AG04449 (cell line): Measurements from ENCODE around the gene ABCC6.
"Not testable (repeated sequence)": the region's sequence is repeated elsewhere in the genome, so short reads cannot be mapped to it uniquely, and the experiment has no call there.

Source experiments
- CTCF ChIA-PET: fragments of 350-600 bp; formaldehyde crosslinking; extraction: SDS; loops from one replicate; lab custom pipeline; 2021; ENCODE audit warnings: antibody characterized with exemption; lab: Yijun Ruan, JAX
- POLR2A ChIA-PET: fragments of 400-600, 350-600 bp; formaldehyde crosslinking; extraction: SDS; loops from one replicate; lab custom pipeline; 2020; ENCODE audit warnings: antibody characterized with exemption, inconsistent platforms; lab: Yijun Ruan, JAX
- DNase-seq: peaks from one replicate; pipeline ENCODE4 v3.0.0-alpha.2; 2010; ENCODE audit warnings: low read depth, low spot score
- H3K4me3 ChIP-seq: 2 replicates; pipeline ENCODE4 v1.5.1; 2011; ENCODE audit warnings: low read depth, mild to moderate bottlenecking, control low read depth, low read length
- TF ChIP-seq, protein P1 (sequence below): IDR thresholded peaks from one replicate; pipeline ENCODE4 v1.5.1; 2011; ENCODE audit warnings: mild to moderate bottlenecking, moderate library complexity, low read length, control low read depth, inconsistent platforms; ENCODE audit not compliant: insufficient read depth; ENCODE audit errors: missing control alignments

The ABCC6 gene

GRCh38 chr16:16148755-16149154 lies 74.5 kb downstream of the ABCC6 start:
- ChIA-PET CTCF (interaction anchor here (1.0 kb wide), 1 partner anchor 9 kb away, joined by 3 read pairs; no protein-coding TSS in a partner anchor), POLR2A (interaction anchor here (0.6 kb wide), 1 partner anchor 13 kb away, joined by 3 read pairs; no protein-coding TSS in a partner anchor)
- TF ChIP-seq, protein P1, sequence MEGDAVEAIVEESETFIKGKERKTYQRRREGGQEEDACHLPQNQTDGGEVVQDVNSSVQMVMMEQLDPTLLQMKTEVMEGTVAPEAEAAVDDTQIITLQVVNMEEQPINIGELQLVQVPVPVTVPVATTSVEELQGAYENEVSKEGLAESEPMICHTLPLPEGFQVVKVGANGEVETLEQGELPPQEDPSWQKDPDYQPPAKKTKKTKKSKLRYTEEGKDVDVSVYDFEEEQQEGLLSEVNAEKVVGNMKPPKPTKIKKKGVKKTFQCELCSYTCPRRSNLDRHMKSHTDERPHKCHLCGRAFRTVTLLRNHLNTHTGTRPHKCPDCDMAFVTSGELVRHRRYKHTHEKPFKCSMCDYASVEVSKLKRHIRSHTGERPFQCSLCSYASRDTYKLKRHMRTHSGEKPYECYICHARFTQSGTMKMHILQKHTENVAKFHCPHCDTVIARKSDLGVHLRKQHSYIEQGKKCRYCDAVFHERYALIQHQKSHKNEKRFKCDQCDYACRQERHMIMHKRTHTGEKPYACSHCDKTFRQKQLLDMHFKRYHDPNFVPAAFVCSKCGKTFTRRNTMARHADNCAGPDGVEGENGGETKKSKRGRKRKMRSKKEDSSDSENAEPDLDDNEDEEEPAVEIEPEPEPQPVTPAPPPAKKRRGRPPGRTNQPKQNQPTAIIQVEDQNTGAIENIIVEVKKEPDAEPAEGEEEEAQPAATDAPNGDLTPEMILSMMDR: no peak
- no peak overlapping the region for H3K4me3 ChIP-seq
- no peak for DNase-seq

GRCh38 chr16:16148000-16148599 lies 75.2 kb downstream of the ABCC6 start:
- CTCF ChIA-PET: interaction anchor here (1.0 kb wide), 1 partner anchor 8 kb away, joined by 3 read pairs; no protein-coding TSS in a partner anchor
- H3K4me3 ChIP-seq, DNase-seq: not testable (repeated sequence)
- POLR2A ChIA-PET: interaction anchor here (0.6 kb wide), 2 partner anchors 12 to 390 kb away, joined by 3 to 4 read pairs; no protein-coding TSS in a partner anchor

DNA sequence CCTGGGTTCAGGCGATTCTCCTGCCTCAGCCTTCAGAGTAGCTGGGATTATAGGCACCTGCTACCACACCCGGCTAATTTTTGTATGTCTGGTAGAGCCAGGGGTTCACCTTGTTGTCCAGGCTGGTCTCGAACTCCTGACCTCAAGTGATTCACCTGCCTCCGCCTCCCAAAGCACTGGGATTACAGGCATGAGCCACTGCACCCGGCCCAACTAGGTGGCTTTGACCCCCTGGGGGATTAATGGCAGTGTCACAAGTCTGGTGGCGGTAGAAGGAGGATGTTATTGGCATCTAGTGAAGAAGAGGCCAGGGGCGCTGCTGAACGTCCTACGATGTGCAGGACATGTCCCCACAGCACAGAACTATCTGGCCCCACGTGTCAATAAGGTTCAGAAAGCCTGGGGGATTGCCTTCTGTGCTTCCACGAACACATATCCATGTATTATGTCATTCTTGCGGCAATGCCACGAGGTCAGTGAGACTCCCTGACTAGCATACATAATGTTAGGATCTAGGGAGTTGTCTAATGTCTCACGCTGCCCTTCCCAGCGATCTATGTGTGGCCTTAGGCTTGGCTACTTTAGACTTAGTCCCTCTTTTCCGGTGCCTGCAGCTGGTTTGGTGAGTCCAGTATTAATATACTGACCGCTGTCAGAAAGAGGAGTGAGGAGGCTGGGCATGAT lies 75.8 kb downstream of the ABCC6 start:
- ChIA-PET POLR2A (interaction anchor here (0.6 kb wide), 1 partner anchor 389 kb away, joined by 4 read pairs; no protein-coding TSS in a partner anchor), CTCF (interaction anchor here (1.0 kb wide), 1 partner anchor 8 kb away, joined by 3 read pairs; no protein-coding TSS in a partner anchor)
- TF ChIP-seq, protein P1: no peak
- no peak overlapping the region for H3K4me3 ChIP-seq
- DNase-seq: no peak

DNA sequence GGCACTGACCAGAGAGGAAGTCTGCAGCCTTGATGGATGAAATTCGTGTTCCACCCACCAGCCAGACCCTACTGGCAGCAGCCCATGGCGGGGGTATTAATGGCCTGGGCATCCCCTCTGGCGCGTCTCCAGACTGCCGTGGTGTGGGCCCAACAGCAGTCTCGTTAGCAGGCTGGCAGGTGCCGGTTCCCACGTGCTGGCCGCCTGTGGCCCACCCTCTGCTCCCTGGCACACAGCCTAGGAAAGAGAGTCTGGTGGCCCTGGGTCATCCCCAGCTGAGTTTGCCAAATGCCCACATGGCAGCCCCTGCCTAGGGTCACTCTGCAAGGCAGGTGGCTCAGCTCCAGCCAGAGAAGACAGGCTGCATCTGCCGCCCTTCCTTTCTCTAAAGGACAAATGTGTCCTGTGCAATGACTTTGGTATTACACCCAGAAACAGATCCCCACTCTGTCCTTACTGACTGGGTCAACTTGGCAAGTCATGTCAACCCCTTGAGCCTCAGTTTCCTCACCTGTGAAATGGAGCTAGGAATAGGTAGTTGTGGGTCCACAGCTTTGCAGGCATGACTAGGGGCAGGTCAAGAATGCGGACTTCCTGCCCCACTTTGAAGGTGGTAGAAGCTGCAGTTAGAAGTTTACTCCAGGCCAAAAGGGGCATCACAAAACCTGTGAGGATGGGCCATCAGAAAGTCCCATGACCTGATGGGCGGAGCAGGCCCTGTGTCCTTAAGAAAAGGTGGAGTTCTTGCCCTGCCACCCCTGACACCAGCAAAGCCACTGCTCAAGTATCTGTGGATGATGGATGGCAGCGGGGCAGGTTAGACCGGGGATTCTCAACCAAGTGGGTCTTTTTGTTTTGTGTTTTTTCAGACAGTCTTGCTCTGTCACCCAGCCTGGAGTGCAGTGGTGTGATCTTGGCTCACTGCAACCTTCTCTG lies 76.6 kb downstream of the ABCC6 start:
- ChIA-PET CTCF (no interaction called here), POLR2A (no interaction called here)
- TF ChIP-seq, protein P1: no peak
- no peak overlapping the region for H3K4me3 ChIP-seq
- no peak for DNase-seq

DNA sequence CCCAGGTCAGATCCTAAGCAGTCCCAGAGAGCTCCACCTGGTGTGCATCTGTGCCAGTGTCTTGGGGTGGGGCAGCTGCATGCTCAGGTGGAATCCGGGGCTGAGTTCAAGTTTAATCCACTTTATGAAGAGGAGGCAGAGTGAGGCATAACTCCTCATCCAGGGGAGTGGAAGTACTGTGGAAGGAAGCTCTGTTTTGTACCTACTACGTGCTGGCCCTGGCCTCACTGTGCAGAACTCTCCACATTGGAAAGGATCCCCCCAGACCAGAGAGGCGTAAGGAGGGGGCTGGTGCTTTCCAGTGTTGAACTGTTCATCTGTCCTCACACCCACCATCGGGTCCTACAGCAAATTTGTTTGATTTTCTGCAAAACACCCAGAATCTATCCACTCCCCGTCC lies 78.0 kb downstream of the ABCC6 start:
- DNase-seq: no peak
- CTCF ChIA-PET: interaction anchor here (0.9 kb wide), 1 partner anchor 42 kb away, joined by 3 read pairs; no protein-coding TSS in a partner anchor
- TF ChIP-seq, protein P1: no peak
- POLR2A ChIA-PET: no interaction called here
- no peak overlapping the region for H3K4me3 ChIP-seq

DNA sequence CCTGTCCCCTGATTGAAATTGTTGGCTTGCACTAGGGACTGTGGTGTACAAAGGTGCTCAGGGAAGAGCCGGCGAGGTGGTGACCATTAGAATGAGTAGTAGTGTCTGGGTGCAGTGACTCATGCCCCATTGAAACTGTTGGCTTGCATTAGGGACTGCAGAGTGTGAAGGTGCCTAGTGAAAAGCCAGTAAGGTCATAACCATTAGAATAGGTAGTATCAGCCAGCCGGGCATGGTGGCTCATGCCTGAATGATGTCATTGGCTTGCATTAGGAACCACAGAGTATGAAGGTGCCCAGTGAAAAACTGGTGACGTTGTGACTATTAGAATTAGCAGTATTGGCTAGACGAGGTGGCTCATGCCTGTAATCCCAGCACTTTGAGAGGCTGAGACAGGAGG lies 78.9 kb downstream of the ABCC6 start:
- TF ChIP-seq, protein P1: no peak
- ChIA-PET POLR2A (no interaction called here), CTCF (no interaction called here)
- DNase-seq: no peak
- no peak overlapping the region for H3K4me3 ChIP-seq
